ENCODE data around the gene CCDC179. TPM values are rescaled to one million over a fixed set of nuclear protein-coding genes. Genes with fewer than 3 reads are reported as not detected.
A peak's percentile ranks its signal among the peaks of the same experiment; 100 is the strongest.

CCDC179 gene
- total RNA-seq, 4 donors from 2014 or later, result not detected

- Histone ChIP-seq H3K36me3 (no peaks in the 10 kb centered on the region), H3K4me3 (no peak overlapping the region), H3K9me3 (no peaks in the 10 kb centered on the region), H3K27me3 (no peaks in the 10 kb centered on the region), H3K27ac (replicated peaks in 1 of 4) (no peak overlapping the region), H3K4me1 (peaks cover 4 to 16% (median 12%) of the 10 kb centered on the region in 4 donors)
- no peak for DNase-seq (ENCODE audit: extremely low spot score)
- 75% methylated on average over 3 of the region's 3 CpGs for WGBS
- TF ChIP-seq EP300 (IDR thresholded peaks at IDR 0.05) (no peak), CTCF (IDR thresholded peaks at IDR 0.05) (no peak), POLR2A (IDR thresholded peaks at IDR 0.05; ENCODE audit: low read depth) (no peak), POLR2AphosphoS5 (IDR thresholded peaks at IDR 0.05) (no peak)
- intact Hi-C loops (cut with DNase I), result no loop called here
These were observed 27.8 kb downstream of the CCDC179 start for GRCh38 chr11:22832315-22833015.

- intact Hi-C loops (cut with DNase I), result no loop called here
- TF ChIP-seq CTCF (IDR thresholded peaks at IDR 0.05) (no peak), EP300 (IDR thresholded peaks at IDR 0.05) (no peak), POLR2AphosphoS5 (IDR thresholded peaks at IDR 0.05) (no peak), POLR2A (IDR thresholded peaks at IDR 0.05; ENCODE audit: low read depth) (no peak)
- no peaks in the 10 kb centered on the region for H3K9me3 ChIP-seq
- DNase-seq (ENCODE audit: extremely low spot score), result no peak
- peak overlapping the region; percentile 74 to 94 (median 90) for H3K4me3 ChIP-seq
- no peaks in the 10 kb centered on the region for H3K27me3 ChIP-seq
- peak overlapping the region; percentile 40 to 89 (median 86) for H3K27ac ChIP-seq (replicated peaks in 1 of 4)
- peaks cover 0 to 14% (median 5%) of the 10 kb centered on the region in 4 donors for H3K36me3 ChIP-seq
- 14% methylated on average over 4 of the region's 4 CpGs for WGBS
- peaks cover 4 to 16% (median 12%) of the 10 kb centered on the region in 4 donors for H3K4me1 ChIP-seq
These were observed 30.2 kb downstream of the CCDC179 start for GRCh38 chr11:22830082-22830414.

GRCh38 chr11:22829231-22830081 is 30.8 kb downstream of the CCDC179 start, which contains the start of gene SVIP:
SVIP (minus strand) TSS chr11:22829801; CDS start chr11:22829748, 53 bp downstream.
- under 1% methylated on average over 44 of the region's 79 CpGs for WGBS

GRCh38 chr11:22828373-22828772 is 31.9 kb downstream of the CCDC179 start:
- peak overlapping the region in 3 of 4 donors; percentile 74 to 90 (median 90) for H3K4me3 ChIP-seq
- TF ChIP-seq CTCF (IDR thresholded peaks at IDR 0.05) (no peak), POLR2AphosphoS5 (IDR thresholded peaks at IDR 0.05) (no peak), POLR2A (IDR thresholded peaks at IDR 0.05; ENCODE audit: low read depth) (no peak), EP300 (IDR thresholded peaks at IDR 0.05) (no peak)
- H3K9me3 ChIP-seq, result no peaks in the 10 kb centered on the region
- no peaks in the 10 kb centered on the region for H3K27me3 ChIP-seq
- H3K4me1 ChIP-seq, result peaks cover 4 to 16% (median 12%) of the 10 kb centered on the region in 4 donors
- peaks cover 0 to 27% (median 15%) of the 10 kb centered on the region in 4 donors for H3K36me3 ChIP-seq
- WGBS, result 69% methylated on average over 6 of the region's 6 CpGs
- H3K27ac ChIP-seq (replicated peaks in 1 of 4), result no peak overlapping the region
- intact Hi-C loops (cut with DNase I), result loop anchor here (10.0 kb wide), 1 partner anchor 204 kb away; the partner anchor contains the start of gene FANCF
- no peak for DNase-seq (ENCODE audit: extremely low spot score)

More at GRCh38 chr11:22829231-22830081, 30.8 kb downstream of the CCDC179 start, which contains the start of gene SVIP:
- intact Hi-C loops (cut with DNase I), result loop anchor here (10.0 kb wide), 1 partner anchor 205 kb away; the partner anchor contains the start of gene FANCF
- TF ChIP-seq EP300 (IDR thresholded peaks at IDR 0.05) (no peak), POLR2A (IDR thresholded peaks at IDR 0.05; ENCODE audit: low read depth) (peak; percentile 28), CTCF (IDR thresholded peaks at IDR 0.05) (peak; percentile 65 to 71 (median 71)), POLR2AphosphoS5 (IDR thresholded peaks at IDR 0.05) (peak; percentile 74 to 91)
- Histone ChIP-seq H3K9me3 (no peaks in the 10 kb centered on the region), H3K36me3 (peaks cover 0 to 20% (median 10%) of the 10 kb centered on the region in 4 donors), H3K4me3 (peak within 1 kb of the TSS; percentile 74 to 94 (median 90)), H3K4me1 (peaks cover 4 to 16% (median 12%) of the 10 kb centered on the region in 4 donors), H3K27ac (replicated peaks in 1 of 4) (peak within 1 kb of the TSS; percentile 85 to 89 (median 86)), H3K27me3 (no peaks in the 10 kb centered on the region)
- DNase-seq (ENCODE audit: extremely low spot score), result peak; percentile 97

All from esophagus muscularis mucosa (tissue), 4 donors.